Measurements from ENCODE around the gene NAGA.

DNA sequence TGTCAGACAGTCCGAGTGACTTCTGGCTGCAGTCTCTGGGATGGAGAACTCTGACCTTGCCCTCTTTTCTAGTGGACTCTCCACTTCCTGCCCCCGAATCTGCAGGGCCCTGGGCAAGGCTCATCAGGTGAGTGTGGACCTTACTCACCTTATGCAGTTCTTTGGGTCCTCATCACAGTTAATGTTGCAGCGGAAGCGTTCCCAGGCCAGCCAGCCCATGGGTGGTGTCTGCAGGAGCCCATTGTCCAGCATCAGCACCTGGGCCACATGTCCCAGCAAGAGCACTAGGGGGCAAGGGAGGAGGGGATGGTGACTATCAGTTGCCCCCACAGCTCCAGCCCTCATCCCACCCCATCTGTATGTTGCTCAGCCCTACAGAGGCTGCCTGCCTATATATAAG, 2.3 kb downstream of the NAGA start:
- TF ChIP-seq, protein P1, sequence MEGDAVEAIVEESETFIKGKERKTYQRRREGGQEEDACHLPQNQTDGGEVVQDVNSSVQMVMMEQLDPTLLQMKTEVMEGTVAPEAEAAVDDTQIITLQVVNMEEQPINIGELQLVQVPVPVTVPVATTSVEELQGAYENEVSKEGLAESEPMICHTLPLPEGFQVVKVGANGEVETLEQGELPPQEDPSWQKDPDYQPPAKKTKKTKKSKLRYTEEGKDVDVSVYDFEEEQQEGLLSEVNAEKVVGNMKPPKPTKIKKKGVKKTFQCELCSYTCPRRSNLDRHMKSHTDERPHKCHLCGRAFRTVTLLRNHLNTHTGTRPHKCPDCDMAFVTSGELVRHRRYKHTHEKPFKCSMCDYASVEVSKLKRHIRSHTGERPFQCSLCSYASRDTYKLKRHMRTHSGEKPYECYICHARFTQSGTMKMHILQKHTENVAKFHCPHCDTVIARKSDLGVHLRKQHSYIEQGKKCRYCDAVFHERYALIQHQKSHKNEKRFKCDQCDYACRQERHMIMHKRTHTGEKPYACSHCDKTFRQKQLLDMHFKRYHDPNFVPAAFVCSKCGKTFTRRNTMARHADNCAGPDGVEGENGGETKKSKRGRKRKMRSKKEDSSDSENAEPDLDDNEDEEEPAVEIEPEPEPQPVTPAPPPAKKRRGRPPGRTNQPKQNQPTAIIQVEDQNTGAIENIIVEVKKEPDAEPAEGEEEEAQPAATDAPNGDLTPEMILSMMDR (conservative IDR thresholded peaks at IDR 0.05; ENCODE audit: low read length), result no peak
- TF ChIP-seq EZH2phosphoT487 (IDR thresholded peaks at IDR 0.05; ENCODE audit: borderline replicate concordance, low read depth, low read length), result no peak
